A549 (cell line): ENCODE measurements around the gene SNTG2.

ENCODE experiments used
- CTCF ChIP-seq: fragments of >200 bp; sonication (Bioruptor Twin); formaldehyde crosslinking; IDR thresholded peaks from 3 replicates; pipeline ENCODE4 v1.5.1; 2016
- EP300 ChIP-seq, 2 experiments: fragments of >200 bp; sonication (Bioruptor Twin); formaldehyde crosslinking; IDR thresholded peaks; 2 replicates in 1 of 2; 3 replicates in 1 of 2; pipeline ENCODE4 v1.6.1; 2016 to 2017
- HMGXB4 ChIP-seq: fragments of 250-450 bp; sonication (Bioruptor Pico); IDR thresholded peaks from 2 replicates; pipeline ENCODE4 v1.5.0; 2021; ENCODE audit warnings: mild to moderate bottlenecking, moderate library complexity, borderline replicate concordance
- JUN ChIP-seq, 2 experiments: fragments of >200 bp; sonication (Bioruptor Twin); formaldehyde crosslinking; IDR thresholded peaks; 2 replicates in 1 of 2; 3 replicates in 1 of 2; pipeline ENCODE4 v1.6.1; 2016 to 2017
- NR3C1 ChIP-seq: fragments of >200 bp; sonication (Bioruptor Twin); formaldehyde crosslinking; IDR thresholded peaks from 3 replicates; pipeline ENCODE4 v1.6.1; 2017
- POLR2A ChIP-seq: IDR thresholded peaks from 2 replicates; pipeline ENCODE4 v1.6.1; 2012; ENCODE audit warnings: mild to moderate bottlenecking, low read length
- RARB ChIP-seq: fragments of 250-450 bp; sonication (Bioruptor Pico); IDR thresholded peaks from 2 replicates; pipeline ENCODE4 v1.8.0; 2021; ENCODE audit warnings: mild to moderate bottlenecking, moderate library complexity
- TF ChIP-seq, protein P1 (sequence below): fragments of >200 bp; sonication (Bioruptor Twin); formaldehyde crosslinking; IDR thresholded peaks from 2 replicates; pipeline ENCODE4 v1.6.1; 2016

DNA sequence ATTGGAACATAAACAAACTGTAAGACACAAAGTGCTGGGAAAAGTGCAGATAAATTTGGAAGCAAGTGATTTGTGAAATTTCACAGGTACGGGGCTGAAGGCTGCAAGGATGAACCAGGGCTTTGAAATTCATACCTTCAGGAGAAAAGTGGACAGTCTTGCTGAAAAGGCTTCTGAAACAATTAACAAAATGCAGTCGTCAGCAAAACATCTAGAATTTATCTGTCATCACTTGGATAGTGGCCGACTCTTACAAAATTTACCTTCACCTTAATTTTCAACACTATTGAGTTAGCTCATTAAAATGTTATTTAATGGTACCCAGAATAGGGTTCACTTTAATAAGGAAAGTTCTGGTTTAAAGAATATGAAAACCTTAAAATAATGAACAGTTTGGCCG is 138.3 kb downstream of the SNTG2 start:
- TF ChIP-seq CTCF, result no peak
- TF ChIP-seq POLR2A, result no peak
- no peak for TF ChIP-seq JUN (IDR thresholded peaks at IDR 0.05)
- no peak for TF ChIP-seq NR3C1
- no peak for TF ChIP-seq RARB (CRISPR knock-in tag)
- TF ChIP-seq, protein P1, sequence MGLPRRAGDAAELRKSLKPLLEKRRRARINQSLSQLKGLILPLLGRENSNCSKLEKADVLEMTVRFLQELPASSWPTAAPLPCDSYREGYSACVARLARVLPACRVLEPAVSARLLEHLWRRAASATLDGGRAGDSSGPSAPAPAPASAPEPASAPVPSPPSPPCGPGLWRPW, result no peak
- no peak for TF ChIP-seq HMGXB4 (CRISPR knock-in tag)
- no peak for TF ChIP-seq EP300 (IDR thresholded peaks at IDR 0.05)
